ENCODE results near the gene GALM.

DNA sequence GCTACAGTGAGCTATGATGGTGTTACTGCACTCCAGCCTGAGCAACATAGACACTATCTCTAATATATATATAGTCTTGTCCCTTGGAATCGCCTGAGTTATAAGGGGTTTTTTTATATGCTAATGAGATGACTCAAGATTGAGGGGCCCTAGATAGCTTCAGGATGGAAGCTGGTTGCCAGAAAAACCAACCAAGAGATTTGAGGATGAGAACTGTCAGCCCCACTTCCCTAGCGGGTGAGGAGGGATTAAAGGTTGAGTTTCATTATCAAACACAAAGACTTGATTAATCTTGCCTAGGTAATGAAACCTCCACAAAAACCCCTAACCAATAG, 12.6 kb upstream of the GALM start:
- TF ChIP-seq, protein P1, sequence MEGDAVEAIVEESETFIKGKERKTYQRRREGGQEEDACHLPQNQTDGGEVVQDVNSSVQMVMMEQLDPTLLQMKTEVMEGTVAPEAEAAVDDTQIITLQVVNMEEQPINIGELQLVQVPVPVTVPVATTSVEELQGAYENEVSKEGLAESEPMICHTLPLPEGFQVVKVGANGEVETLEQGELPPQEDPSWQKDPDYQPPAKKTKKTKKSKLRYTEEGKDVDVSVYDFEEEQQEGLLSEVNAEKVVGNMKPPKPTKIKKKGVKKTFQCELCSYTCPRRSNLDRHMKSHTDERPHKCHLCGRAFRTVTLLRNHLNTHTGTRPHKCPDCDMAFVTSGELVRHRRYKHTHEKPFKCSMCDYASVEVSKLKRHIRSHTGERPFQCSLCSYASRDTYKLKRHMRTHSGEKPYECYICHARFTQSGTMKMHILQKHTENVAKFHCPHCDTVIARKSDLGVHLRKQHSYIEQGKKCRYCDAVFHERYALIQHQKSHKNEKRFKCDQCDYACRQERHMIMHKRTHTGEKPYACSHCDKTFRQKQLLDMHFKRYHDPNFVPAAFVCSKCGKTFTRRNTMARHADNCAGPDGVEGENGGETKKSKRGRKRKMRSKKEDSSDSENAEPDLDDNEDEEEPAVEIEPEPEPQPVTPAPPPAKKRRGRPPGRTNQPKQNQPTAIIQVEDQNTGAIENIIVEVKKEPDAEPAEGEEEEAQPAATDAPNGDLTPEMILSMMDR (IDR thresholded peaks at IDR 0.05) = no peak
- TF ChIP-seq POLR2A (IDR thresholded peaks at IDR 0.05) = no peak

Data from right lobe of liver (tissue), 4 donors.